ENCODE measurements around the gene SEZ6L2.
"Not testable (repeated sequence)": the region's sequence is repeated elsewhere in the genome, so short reads cannot be mapped to it uniquely, and the experiment has no call there.

The SEZ6L2 gene

DNA sequence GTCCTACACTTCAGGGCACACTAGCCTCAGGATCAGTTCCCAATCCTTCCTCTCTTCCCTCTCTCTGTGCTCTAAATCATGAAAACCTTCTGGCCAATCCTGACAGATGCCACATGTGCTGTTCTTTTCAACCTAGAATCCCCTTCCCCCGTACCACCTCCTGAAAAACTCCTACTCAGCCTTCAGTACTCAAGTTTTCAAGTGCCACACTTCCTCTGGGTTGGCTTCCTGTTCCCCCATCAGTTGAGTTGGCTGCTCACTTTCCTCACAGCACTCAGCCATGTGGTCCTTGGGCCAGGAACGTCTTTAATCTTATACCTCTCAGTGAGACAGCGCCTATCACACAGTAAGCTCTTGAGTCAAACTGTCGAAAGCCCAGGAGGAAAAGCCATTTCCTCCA, 4.2 kb upstream of the SEZ6L2 start:
- H3K4me3 ChIP-seq (ENCODE audit: low read length) = no peak overlapping the region
- no peak for TF ChIP-seq ZNF274 (IDR thresholded peaks at IDR 0.05; ENCODE audit: low read depth, low read length)

GRCh38 chr16:29901607-29901945, 2.2 kb upstream of the SEZ6L2 start:
- no peak overlapping the region for H3K4me3 ChIP-seq (ENCODE audit: low read length)
- TF ChIP-seq ZNF274 (IDR thresholded peaks at IDR 0.05; ENCODE audit: low read depth, low read length) = no peak

DNA sequence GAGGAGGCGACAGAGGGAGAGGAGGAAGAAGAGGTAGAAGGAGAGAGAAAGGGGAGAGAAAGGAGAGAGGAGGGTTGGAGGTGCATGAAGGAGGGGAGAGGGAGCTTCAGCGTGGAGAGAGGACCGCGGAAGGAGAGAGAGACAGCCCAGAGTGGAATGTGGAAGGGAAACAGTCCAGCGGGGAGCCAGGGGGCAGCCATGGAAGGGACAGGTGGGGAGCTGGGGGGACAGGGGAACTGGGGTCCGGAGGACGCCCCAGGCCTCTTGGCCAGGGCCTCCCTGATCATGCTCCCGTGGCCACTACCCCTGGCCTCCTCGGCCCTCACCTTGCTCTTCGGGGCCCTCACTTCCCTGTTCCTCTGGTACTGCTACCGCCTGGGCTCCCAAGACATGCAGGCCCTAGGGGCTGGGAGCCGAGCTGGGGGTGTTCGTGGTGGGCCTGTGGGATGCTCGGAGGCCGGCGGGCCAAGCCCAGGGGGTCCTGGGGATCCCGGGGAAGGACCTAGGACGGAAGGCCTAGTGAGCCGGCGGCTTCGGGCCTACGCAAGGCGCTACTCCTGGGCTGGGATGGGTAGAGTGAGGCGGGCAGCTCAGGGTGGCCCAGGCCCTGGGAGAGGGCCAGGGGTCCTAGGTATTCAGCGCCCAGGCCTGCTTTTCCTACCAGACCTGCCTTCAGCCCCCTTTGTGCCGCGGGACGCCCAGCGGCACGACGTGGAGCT, 1.7 kb upstream of the SEZ6L2 start:
- H3K4me3 ChIP-seq (ENCODE audit: low read length) = no peak overlapping the region
- TF ChIP-seq ZNF274 (IDR thresholded peaks at IDR 0.05; ENCODE audit: low read depth, low read length) = no peak

DNA sequence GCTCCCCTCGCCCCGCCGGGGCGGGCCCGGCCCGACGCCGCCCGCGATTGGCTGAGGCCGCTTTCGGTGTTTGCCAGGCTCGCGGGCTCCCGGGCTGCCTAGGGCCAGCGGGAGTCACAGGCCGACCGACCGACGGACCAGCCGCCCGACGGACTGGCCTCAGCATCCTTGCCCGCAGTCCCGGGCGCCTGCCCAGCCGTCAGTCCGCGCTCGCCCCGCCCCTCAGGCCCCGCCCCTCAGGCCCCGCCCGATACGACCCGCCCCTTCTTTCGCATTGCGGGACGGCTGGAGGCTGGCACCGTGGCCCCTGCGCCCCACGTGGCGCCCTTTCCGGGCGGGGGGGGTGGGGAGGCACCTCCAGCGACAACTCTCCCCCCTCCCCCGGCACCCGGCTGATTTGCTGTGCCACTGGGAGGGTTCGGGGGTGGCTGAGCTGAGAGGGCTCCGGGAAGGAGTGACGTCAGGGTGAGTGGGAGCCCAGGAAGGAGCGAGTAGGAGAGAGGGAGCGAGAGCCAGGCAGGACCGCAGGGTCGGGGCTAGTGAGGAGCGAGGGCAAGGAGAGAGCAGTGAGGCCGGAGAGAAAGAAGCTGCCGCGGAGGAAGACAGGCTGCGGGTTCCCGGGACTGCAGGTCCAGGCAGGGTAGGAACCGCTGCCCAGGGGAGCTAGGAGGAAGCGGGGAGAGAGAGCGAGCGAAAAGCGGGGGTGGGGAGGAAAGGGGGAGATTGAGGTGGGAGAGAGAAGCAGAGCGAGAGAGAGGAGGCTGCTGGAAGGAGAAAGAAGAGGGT, 945 bp upstream of the SEZ6L2 start, which contains the start of gene ASPHD1:
Gene ASPHD1, plus strand, starts transcription at position 387 of the 786 bp plus-strand sequence. CDS start 484 bp downstream, outside the sequence.
- TF ChIP-seq ZNF274 (IDR thresholded peaks at IDR 0.05; ENCODE audit: low read depth, low read length) = no peak
- peak within 1 kb of the TSS; percentile 38; the same call in 1 of the 2 replicates for H3K4me3 ChIP-seq (ENCODE audit: low read length)

- no peak for TF ChIP-seq ZNF274 (IDR thresholded peaks at IDR 0.05; ENCODE audit: low read depth, low read length)
- H3K4me3 ChIP-seq (ENCODE audit: low read length) = no peak overlapping the region
Measured at GRCh38 chr16:29898804-29899515, 390 bp downstream of the SEZ6L2 start.

- TF ChIP-seq ZNF274 (IDR thresholded peaks at IDR 0.05; ENCODE audit: low read depth, low read length) = no peak
- H3K4me3 ChIP-seq (ENCODE audit: low read length) = no peak overlapping the region
Measured at GRCh38 chr16:29898135-29898803, 1.1 kb downstream of the SEZ6L2 start.

- no peak for TF ChIP-seq ZNF274 (IDR thresholded peaks at IDR 0.05; ENCODE audit: low read depth, low read length)
- H3K4me3 ChIP-seq (ENCODE audit: low read length) = no peak overlapping the region
Measured at GRCh38 chr16:29897333-29897732, 2.0 kb downstream of the SEZ6L2 start.

GRCh38 chr16:29896841-29897240, 2.5 kb downstream of the SEZ6L2 start:
- no peak for TF ChIP-seq ZNF274 (IDR thresholded peaks at IDR 0.05; ENCODE audit: low read depth, low read length)
- H3K4me3 ChIP-seq (ENCODE audit: low read length) = no peak overlapping the region

GRCh38 chr16:29894352-29894751, 5.0 kb downstream of the SEZ6L2 start:
- no peak for TF ChIP-seq ZNF274 (IDR thresholded peaks at IDR 0.05; ENCODE audit: low read depth, low read length)
- no peak overlapping the region for H3K4me3 ChIP-seq (ENCODE audit: low read length)

DNA sequence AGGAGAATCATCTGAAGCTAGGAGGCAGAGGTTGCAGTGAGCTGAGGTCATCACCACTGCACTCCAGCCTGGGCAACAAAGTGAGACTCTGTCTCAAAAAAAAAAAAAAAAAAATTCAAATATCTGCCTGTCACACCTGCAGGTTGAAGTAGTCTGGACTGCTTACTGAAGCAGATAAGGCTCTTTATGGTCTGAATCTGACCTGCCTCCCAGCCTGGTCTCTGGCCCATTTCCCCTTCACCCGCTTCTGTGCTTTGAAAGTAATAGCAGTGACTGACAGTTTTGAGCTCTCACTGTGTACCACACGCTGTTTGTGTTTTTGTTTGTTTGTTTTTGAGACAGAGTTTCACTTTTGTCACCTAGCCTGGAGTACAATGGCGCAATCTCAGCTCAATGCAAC, 5.8 kb downstream of the SEZ6L2 start:
- TF ChIP-seq ZNF274 (IDR thresholded peaks at IDR 0.05; ENCODE audit: low read depth, low read length) = no peak

GRCh38 chr16:29892458-29892813, 6.9 kb downstream of the SEZ6L2 start:
- no peak overlapping the region for H3K4me3 ChIP-seq (ENCODE audit: low read length)
- no peak for TF ChIP-seq ZNF274 (IDR thresholded peaks at IDR 0.05; ENCODE audit: low read depth, low read length)

More for the DNA sequence above, 5.8 kb downstream of the SEZ6L2 start:
- no peak overlapping the region for H3K4me3 ChIP-seq (ENCODE audit: low read length)

DNA sequence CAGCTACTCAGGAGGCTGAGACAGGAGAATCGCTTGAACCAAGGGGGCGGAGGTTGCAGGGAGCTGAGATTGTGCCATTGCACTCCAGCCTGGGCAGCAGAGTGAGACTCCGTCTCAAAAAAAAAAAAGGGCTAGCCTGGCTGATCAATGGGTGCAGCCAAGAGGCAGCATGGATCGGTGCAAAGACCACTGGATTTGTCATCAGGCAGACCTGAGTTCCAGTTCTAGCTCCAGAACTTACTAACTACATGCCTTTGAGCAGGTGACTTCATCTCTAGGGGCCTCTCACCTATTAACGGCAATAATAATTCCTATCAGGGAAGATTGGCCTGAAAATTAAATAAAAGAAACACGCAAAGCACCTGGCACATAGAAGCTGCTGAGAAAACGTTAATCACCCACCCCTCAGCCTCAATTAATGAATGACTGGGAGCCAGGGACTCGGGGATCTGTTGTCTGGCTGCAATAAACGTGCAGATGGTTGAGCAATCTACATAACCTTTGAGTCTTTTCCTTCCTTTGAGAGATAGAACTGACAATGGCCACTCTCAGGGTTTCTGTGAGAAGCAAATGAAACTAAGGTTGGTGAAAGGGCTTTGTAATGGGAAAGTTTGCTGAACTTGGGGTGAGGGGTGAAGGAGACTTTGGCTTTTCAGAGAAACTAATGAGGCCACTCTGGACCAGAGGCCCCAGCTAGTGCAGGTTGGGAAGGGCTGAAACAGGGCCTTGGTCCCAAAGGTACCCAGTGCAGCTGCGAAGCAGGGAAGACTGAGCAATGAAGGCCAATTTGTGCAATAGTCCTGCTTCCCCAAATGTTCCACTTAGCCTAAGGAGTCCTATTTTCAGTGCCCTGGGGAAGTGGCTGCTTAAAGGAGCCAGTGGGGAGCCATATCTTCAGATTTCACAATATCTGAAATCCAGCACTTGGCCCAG, 7.6 kb downstream of the SEZ6L2 start:
- TF ChIP-seq ZNF274 (IDR thresholded peaks at IDR 0.05; ENCODE audit: low read depth, low read length) = no peak
- no peak overlapping the region for H3K4me3 ChIP-seq (ENCODE audit: low read length)

DNA sequence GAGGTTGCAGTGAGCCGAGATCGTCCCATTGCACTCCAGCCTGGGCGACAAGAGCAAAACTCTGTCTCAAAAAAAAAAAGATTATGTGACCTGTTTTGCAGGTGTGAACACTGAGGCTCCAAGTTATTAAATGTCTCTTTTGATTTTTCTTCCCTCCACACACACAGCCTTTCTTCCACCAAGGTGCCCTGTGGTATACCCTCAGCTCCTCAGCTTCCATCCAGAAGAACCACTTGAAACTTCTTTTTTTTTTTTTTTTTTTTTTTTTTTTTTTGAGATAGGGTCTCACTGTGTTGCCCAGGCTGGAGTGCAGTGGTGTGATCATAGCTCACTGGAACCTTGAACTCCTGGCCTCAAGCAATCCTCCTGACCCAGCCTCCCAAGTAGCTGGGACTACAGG, 10.0 kb downstream of the SEZ6L2 start:
- H3K4me3 ChIP-seq (ENCODE audit: low read length) = not testable (repeated sequence)
